Measurements from ENCODE around the gene MTCL3.

MTCL3 gene

DNA sequence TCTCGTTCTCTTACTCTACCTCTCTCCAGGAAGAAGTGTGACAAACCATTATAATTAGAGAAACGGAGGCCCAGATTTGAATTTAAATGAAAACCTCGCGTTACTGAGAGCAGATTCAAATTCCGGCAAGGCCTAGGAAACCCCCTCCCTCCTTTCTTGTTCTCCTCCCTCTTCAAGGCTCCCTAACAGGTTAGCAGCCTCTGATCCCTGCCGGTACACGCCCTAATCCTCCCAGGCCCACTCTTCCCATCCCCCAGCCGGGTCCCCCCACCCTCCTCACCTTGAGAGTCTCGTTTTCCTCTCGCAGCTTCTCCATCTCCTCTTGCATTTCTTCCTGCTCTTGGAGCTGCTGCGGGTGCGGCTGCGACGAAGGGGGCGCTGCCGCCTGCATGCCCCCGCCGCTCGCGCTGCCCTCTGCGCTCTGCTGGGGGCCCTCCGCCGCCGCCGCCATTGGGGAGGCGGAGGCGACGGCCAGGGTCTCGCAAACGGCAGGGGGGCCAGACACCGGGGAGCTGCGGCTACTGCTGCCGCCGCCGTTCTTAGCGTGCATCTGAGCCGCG is 3.8 kb downstream of the MTCL3 start:
- DNase-seq (ENCODE audit: low read depth): peak; percentile 55

DNA sequence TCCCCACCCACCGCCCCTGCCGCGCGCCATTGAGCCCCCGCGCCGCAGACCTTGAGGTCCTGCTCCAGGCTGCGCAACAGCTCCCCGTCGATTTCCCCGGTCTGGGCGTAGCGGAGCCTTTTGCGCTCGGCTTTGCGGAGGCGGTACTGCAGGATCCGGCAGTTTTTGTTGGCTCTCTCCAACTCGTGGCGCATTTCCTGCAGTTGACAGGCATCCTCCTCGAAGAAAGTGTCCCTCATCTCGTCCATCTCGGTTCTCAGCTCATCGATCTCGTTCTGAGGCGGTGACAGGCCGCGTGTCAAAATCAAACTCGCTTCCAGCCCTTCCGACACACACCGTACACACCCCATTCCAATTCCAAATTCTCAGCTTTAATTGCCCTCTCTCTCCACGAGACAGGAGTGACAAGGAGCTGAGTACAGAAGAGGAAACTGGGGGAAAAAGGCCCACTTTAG is 4.3 kb downstream of the MTCL3 start:
- peak; percentile 48 for DNase-seq (ENCODE audit: low read depth)

- peak; percentile 2 for DNase-seq (ENCODE audit: low read depth)
Observed at GRCh38 chr6:127514179-127514772, 4.9 kb downstream of the MTCL3 start.

GRCh38 chr6:127513425-127513824 is 5.7 kb downstream of the MTCL3 start:
- DNase-seq (ENCODE audit: low read depth): no peak

DNA sequence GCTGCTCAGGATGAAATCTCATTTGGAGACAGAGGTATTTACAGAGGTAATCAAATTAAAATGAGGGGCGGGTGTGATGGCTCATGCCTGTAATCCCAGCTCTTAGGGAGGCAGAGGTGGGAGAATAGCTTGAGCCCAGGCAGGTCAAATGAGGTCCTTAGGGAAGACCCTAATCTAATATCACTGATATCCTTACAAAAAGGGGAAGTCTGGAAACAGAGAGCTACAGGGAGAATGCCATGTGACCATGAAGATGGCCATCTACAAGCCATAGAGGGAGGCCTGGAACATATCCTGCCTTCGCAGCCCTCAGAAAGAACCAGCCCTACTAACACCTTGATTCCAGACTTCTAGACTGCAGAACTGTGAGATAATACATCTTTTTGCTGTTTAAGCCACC is 8.3 kb downstream of the MTCL3 start:
- DNase-seq (ENCODE audit: low read depth): no peak

GRCh38 chr6:127506894-127507293 is 12.2 kb downstream of the MTCL3 start:
- no peak for DNase-seq (ENCODE audit: low read depth)

- no peak for DNase-seq (ENCODE audit: low read depth)
Observed at GRCh38 chr6:127503022-127503421, 16.1 kb downstream of the MTCL3 start.

DNA sequence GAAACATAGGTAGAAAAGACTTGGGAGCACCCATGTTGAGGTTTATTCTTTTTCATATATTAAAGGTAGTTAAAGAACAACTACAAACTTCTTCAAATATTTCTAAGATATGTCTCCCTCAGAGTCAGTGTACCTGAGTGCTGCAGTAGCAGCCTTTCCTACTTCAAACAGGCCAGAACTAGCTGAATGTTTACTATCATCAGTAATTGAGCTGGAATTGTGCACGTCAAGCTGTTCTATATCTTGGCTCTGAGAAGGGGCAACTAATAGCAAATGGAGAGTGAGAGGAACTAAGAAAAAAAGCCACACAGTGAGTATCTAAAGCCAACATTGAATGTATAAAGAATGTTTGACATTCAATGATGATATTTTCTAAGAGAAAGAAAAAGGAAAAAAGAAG is 21.7 kb downstream of the MTCL3 start:
- no peak for DNase-seq (ENCODE audit: low read depth)

DNA sequence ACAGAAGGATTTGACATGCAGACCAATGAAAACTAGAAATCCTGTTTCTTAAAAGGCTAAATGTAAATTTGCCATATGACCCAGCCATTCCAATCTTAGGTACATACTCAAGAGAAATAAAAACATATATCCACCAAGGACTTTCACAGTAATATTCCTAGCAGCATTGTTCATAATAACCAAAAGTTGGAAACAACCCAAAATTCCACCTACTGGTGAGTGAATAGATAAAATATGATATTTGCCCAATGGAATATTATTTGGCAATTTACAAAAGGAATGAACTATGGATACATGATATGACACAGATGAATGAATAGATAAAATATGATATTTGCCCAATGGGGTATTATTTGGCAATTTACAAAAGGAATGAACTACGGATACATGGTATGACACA is 22.7 kb downstream of the MTCL3 start:
- DNase-seq (ENCODE audit: low read depth): no peak

DNA sequence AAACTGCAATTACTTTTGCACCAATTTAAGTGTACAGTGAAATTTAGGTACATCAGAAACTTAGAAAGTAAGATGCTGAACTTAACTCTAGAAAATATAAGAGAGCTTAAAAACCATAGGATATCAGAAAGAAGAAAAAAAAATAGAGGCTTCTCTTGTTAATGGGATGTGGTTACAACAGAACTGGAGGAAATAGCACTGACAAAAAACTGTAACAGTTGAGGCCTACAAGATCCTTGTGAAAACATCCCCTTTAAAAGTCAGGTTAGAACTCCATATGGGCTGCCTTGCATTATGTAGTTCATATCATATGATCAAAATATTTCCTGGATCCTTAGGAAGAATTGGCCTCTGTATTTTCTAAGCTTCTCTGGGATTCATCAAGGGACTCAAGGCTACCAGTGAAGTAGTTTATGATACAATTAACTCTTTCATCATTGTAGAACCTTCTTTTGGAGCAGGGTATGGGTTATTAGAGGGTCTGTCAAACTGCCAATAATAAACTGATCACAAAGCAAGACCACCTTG is 24.8 kb downstream of the MTCL3 start:
- DNase-seq (ENCODE audit: low read depth): no peak

DNA sequence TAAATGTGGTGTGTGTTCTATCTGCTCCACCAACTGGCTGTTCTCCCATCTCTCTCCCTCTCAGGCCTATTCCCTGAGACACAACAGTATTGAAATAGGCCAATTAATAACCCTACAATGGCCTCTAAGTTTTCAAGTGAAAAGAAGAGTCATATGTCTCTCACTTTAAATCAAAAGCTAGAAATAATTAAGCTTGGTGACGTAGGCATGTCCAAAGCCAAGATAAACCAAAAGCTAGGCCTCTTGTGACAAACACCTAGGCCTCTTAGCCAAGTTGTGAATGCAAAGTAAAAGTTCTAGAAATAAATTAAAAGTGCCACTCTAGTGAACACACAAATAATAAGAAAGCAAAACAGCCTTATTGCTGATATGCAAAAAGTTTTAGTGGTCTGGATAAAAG is 29.9 kb downstream of the MTCL3 start:
- DNase-seq (ENCODE audit: low read depth): no peak

DNA sequence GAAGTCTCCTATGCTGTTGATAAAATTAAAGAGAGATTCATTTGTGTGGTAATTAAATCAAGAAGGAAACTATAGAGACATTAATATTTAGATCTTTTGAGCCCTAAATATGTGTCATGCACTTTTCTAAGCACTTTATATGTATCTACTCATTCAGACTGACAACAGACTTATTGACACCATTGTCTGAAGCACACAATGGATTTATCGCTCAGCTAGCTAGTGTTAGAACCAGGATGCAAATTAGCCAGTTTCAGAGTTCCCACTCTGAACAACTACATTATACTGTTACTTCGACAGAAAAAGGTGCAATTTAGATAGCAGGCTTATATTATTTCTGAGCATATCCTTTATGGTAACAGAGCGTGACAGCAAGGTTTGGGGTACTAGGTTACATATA is 32.2 kb downstream of the MTCL3 start:
- no peak for DNase-seq (ENCODE audit: low read depth)

DNA sequence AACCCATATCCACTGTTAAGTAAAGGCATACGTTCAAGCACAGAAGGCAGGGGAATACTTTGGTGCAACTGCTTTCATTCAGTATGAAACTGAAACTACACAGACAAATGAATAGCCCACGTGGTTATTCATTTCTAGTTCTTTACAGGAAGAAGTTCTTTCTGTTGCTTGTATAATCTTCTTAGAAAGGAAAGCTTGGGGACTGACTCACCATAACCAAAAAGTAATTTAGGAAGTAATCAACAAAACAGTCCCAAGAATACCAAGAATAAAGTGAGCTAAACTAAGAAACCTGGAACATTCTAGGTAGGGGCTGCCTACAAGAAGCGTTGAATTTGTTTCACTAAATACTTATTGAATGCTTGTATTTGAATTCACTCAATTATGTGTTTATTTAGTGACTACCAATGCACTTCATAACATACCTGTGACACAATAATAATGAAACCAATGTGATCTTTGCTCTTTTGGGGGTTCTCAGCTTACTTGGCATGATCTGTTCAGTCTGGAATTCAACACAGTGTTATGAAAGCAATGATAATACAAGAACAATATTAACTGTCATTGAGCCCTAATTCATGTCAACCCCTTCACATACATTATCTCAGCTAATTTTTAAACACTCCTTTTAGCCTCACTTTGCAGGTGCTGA is 34.8 kb downstream of the MTCL3 start:
- DNase-seq (ENCODE audit: low read depth): peak; percentile 45

GRCh38 chr6:127483399-127484055 is 35.6 kb downstream of the MTCL3 start:
- peak; percentile 53 for DNase-seq (ENCODE audit: low read depth)

DNA sequence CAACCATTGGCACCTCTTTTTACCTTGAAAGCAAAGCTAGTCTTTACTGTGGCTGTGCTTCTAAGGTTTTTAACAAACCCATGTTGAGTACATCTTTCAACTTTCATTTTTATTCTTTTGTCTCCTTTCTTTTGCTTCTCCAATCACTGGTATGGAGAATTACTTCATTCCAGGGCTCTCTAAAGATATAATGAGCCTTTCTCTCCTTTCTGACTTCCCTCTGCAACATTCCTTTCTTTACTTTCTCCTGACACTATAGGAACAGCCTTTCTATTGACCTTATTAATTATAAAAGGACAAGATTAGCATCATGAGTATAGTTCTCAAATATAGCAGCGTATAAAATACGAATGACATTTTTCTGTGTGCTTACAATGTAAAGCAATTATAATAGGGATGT is 36.8 kb downstream of the MTCL3 start:
- DNase-seq (ENCODE audit: low read depth): no peak

DNA sequence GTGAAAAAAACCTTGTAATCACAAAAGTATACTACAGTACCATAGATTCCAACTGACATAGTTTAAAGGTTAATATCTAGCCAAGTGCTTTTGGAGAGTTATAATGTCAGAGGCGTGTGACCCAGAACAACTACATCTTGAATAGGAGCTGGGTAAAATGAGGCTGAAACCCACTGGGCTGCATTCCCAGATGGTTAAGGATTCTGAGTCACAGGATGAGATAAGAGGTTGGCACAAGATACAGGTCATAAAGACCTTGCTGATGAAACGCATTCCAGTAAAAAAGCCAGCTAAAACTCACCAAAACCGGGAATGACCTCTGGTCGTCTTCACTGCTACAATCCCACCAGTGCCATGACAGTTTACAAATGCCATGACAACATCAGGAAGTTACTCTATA is 37.5 kb downstream of the MTCL3 start:
- DNase-seq (ENCODE audit: low read depth): peak; percentile 51

DNA sequence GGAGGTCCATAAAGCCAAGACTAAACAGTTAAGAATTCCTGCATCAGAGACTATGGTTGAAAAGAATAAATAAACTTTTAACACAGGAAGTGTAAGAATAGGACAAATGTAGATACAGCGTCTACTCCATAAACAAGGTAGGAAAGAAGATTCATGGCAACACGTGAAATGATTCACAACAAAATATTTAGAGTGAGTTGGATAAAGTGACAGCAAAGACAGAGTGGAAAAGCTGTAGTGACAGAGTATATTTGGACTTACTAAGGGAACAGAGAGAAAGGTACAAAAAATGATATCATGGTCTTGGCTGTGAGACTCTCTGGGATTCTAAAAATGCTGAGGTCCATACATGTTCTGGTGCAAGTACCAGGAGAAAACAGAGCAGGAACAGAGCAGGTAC is 38.0 kb downstream of the MTCL3 start:
- no peak for DNase-seq (ENCODE audit: low read depth)

- DNase-seq (ENCODE audit: low read depth): no peak
Observed at GRCh38 chr6:127477658-127478057, 41.5 kb downstream of the MTCL3 start.

DNA sequence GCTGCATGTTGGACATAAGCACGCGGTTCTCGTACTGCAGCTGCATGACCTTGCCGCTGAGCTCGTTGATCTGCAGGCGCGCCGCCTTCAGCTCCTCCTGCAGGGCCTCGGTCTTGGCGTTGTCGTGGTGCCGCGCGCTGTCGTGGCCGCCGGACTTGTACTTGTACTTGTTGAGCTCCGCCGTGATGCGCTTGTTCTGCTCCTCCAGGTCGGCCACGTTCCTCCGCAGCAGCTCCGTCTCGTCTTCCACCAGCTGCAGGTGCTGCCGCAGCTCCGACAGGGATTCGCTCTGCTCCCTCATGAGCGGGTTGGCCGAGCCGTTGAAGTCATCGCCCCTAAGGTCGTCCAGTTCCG is 43.3 kb downstream of the MTCL3 start:
- DNase-seq (ENCODE audit: low read depth): no peak

- DNase-seq (ENCODE audit: low read depth): no peak
Observed at GRCh38 chr6:127475135-127475822, 43.9 kb downstream of the MTCL3 start.

DNA sequence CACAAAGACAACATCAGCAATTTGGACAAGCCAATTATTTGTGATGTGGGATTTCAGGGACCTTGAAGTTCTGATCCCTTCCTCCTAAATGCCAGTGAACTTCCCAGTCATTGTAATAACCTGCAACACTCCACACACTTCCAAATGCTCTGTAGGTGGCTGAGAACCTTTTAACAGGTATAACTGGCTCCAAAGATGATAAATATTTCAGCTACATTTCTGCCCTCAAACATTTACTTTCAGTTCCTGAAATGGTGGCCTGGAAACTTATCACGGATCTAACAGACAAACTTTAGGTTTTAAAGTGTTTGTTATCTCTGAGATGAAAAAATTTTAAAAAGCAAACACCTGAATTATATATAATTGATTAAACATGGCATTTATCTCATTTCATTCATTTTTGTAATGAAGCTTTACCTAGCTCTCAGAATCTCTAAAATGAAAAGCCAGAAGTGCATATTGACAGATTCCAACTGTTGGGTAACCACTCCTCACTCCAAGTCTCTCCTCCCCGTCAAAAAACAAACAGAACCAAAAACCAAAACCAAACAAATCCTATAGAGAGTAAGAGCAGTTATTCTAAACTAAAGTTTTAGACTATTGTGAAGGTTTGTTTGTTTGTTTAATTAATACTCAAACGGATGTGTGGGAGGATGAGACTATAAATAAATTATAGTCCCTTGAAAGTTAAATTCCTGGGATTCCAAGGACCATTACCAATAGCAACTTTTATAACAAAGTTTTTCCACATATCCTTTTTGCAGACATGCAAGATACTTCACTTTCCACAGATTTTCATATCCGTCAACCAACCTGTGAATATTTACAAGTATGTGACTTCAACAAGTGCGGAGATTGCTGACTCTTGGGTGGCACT is 47.5 kb downstream of the MTCL3 start:
- no peak for DNase-seq (ENCODE audit: low read depth)
